ENCODE results near the gene TARBP1. TPM values are rescaled to one million over a fixed set of nuclear protein-coding genes. Genes with fewer than 3 reads are reported as not detected.

The TARBP1 gene
- total RNA-seq, 4 donors from 2014 or later: 5.8 to 11.1 (median 9.8) TPM

GRCh38 chr1:234490793-234491479 lies 12.0 kb upstream of the TARBP1 start:
- TF ChIP-seq CTCF (IDR thresholded peaks at IDR 0.05) (no peak), POLR2A (IDR thresholded peaks at IDR 0.05; ENCODE audit: low read depth) (no peak), EP300 (IDR thresholded peaks at IDR 0.05) (no peak), POLR2AphosphoS5 (IDR thresholded peaks at IDR 0.05) (no peak)
- 94% methylated on average over 4 of the region's 4 CpGs for WGBS
- H3K4me1 ChIP-seq: peaks cover 8 to 24% (median 21%) of the 10 kb centered on the region in 4 donors
- no peaks in the 10 kb centered on the region for H3K27me3 ChIP-seq
- H3K9me3 ChIP-seq: no peaks in the 10 kb centered on the region
- H3K36me3 ChIP-seq: no peaks in the 10 kb centered on the region
- intact Hi-C loops (cut with DNase I): no loop called here
- H3K27ac ChIP-seq (replicated peaks in 1 of 4): no peak overlapping the region
- no peak overlapping the region for H3K4me3 ChIP-seq
- DNase-seq (ENCODE audit: extremely low spot score): no peak

GRCh38 chr1:234489698-234490077 lies 10.7 kb upstream of the TARBP1 start:
- H3K27me3 ChIP-seq: no peaks in the 10 kb centered on the region
- no peaks in the 10 kb centered on the region for H3K9me3 ChIP-seq
- peaks cover 6 to 14% (median 12%) of the 10 kb centered on the region in 4 donors for H3K4me1 ChIP-seq
- no peak overlapping the region for H3K27ac ChIP-seq (replicated peaks in 1 of 4)
- no peak for TF ChIP-seq EP300 (IDR thresholded peaks at IDR 0.05)
- no peak for TF ChIP-seq POLR2A (IDR thresholded peaks at IDR 0.05; ENCODE audit: low read depth)
- no peak for TF ChIP-seq POLR2AphosphoS5 (IDR thresholded peaks at IDR 0.05)
- TF ChIP-seq CTCF (IDR thresholded peaks at IDR 0.05): no peak
- WGBS: 91% methylated on average over 2 of the region's 2 CpGs
- no peak overlapping the region for H3K4me3 ChIP-seq
- no peak for DNase-seq (ENCODE audit: extremely low spot score)
- no peaks in the 10 kb centered on the region for H3K36me3 ChIP-seq
- intact Hi-C loops (cut with DNase I): loop anchor here (5.0 kb wide), 1 partner anchor 598 kb away; no protein-coding TSS in a partner anchor

GRCh38 chr1:234489007-234489697 lies 10.2 kb upstream of the TARBP1 start:
- no peak for DNase-seq (ENCODE audit: extremely low spot score)
- H3K27ac ChIP-seq (replicated peaks in 1 of 4): no peak overlapping the region
- TF ChIP-seq CTCF (IDR thresholded peaks at IDR 0.05) (no peak), POLR2A (IDR thresholded peaks at IDR 0.05; ENCODE audit: low read depth) (no peak), EP300 (IDR thresholded peaks at IDR 0.05) (no peak), POLR2AphosphoS5 (IDR thresholded peaks at IDR 0.05) (no peak)
- no peaks in the 10 kb centered on the region for H3K27me3 ChIP-seq
- 90% methylated on average over 11 of the region's 11 CpGs for WGBS
- H3K36me3 ChIP-seq: no peaks in the 10 kb centered on the region
- H3K4me3 ChIP-seq: no peak overlapping the region
- no peaks in the 10 kb centered on the region for H3K9me3 ChIP-seq
- intact Hi-C loops (cut with DNase I): loop anchor here (5.0 kb wide), 1 partner anchor 598 kb away; no protein-coding TSS in a partner anchor
- H3K4me1 ChIP-seq: peaks cover 6 to 14% (median 12%) of the 10 kb centered on the region in 4 donors

DNA sequence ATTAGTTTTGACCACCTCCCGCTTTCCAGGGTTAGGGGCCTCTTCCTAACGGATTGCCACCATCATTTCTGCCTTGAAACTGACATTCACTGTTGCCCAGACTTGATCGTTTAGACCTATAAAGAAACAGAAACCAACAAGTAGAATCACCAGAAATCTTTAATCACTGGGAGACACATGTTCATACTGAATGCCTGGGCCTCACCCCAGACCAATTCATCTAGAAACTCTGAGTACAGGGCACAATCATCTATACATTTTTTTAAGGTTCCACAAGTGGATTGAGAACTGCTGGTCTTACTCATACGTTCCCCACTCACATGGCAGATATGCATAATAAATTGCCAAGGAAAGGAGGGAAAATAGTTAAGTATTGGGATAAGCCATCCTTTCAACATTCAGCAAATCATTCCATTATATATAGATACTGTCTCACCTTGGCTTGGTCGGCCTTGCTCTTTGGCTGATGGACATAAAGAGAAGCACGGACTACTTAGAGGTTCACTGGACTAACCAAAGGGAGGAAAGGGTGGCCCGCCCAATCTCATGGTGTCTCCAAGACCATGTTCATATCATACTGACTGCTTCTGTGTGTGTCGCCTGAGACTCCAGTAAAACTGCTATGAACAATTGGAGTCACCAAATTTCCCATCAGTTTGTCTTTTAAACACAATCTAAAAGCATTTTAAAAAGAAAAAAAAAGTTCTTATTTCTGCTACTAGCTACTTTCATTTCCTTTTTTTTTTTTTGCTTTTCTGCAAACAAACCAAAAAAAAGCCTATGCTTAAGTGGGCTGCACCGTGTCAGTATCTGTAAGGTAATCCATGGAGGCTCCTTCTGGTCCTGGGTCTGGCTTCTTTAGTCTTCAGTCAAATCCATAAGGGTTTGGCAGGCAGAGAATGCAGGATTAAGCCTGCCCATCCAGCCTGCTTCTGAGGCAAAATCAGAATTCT lies 9.4 kb upstream of the TARBP1 start:
- DNase-seq (ENCODE audit: extremely low spot score): no peak
- H3K27me3 ChIP-seq: peaks cover 0 to under 1% (median 0%) of the 10 kb centered on the region in 4 donors
- H3K27ac ChIP-seq (replicated peaks in 1 of 4): no peak overlapping the region
- H3K4me1 ChIP-seq: peaks cover 6 to 14% (median 12%) of the 10 kb centered on the region in 4 donors
- H3K9me3 ChIP-seq: no peaks in the 10 kb centered on the region
- WGBS: 82% methylated on average over 9 of the region's 9 CpGs
- H3K4me3 ChIP-seq: no peak overlapping the region
- no peaks in the 10 kb centered on the region for H3K36me3 ChIP-seq
- TF ChIP-seq CTCF (IDR thresholded peaks at IDR 0.05): no peak
- TF ChIP-seq EP300 (IDR thresholded peaks at IDR 0.05): no peak
- no peak for TF ChIP-seq POLR2AphosphoS5 (IDR thresholded peaks at IDR 0.05)
- TF ChIP-seq POLR2A (IDR thresholded peaks at IDR 0.05; ENCODE audit: low read depth): no peak
- intact Hi-C loops (cut with DNase I): loop anchor here (5.0 kb wide), 1 partner anchor 599 kb away; no protein-coding TSS in a partner anchor
